ENCODE measurements around the gene IFNGR2. TPM values are rescaled to one million over a fixed set of nuclear protein-coding genes. Genes with fewer than 3 reads are reported as not detected.

Gene IFNGR2
- total and polyA plus RNA-seq, 2 of the 8 experiments (the other 6 are each of a cell fraction or from before 2014, with no cell fraction given), result 36.0 to 46.4 TPM

DNA sequence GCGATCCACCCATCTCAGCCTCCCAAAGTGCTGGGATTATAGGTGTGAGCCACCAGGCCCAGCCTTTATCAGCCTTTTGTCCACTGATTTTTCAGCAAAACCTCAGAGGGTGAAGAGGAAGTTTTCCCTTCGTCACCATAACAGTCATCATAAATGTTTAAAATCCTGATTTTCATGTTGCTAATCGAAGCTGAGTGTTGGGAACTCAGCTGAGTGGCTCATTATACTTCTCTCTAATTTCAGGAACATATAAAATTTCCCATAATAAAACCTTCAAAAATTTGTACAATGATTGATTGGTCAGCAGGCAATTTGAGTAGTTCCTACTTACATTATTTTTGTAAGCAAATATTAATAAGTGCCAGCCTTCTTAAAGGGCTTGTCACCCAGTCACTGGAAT is 31.8 kb upstream of the IFNGR2 start:
- Histone ChIP-seq H2BK12ac (ENCODE audit: low read depth, low read length) (no peak overlapping the region), H3K14ac (ENCODE audit: insufficient read length) (no peak overlapping the region), H2BK120ac (replicated peaks; ENCODE audit: low read depth, low read length) (no peak overlapping the region), H3K23ac (ENCODE audit: insufficient read length) (no peak overlapping the region), H4K91ac (replicated peaks; ENCODE audit: insufficient read length, low read length) (no peak overlapping the region), H3K4me2 (ENCODE audit: insufficient read depth in 1 of 2, low read depth in 2 of 2, low read length in 2 of 2) (no peak overlapping the region), H3K9ac (replicated peaks in 1 of 4; ENCODE audit: extremely low read depth in 1 of 4, low read depth in 3 of 4, low read length in 3 of 4) (no peak overlapping the region), H3K4me3 (ENCODE audit: extremely low read depth in 1 of 4, insufficient read depth in 2 of 4, low read depth in 3 of 4, low read length in 4 of 4) (no peak overlapping the region), H3K27ac (ENCODE audit: low read depth, low read length) (no peak overlapping the region), H2BK15ac (ENCODE audit: low read length) (no peak overlapping the region), H2BK20ac (ENCODE audit: low read length) (no peak overlapping the region), H3K4me1 (replicated peaks in 1 of 4; ENCODE audit: control insufficient read depth in 3 of 4, insufficient read depth in 4 of 4, low read length in 3 of 4) (peaks cover 0 to 12% (median 3%) of the 10 kb centered on the region in 4 experiments; a peak in 4 of 7 replicates), H3K4ac (replicated peaks; ENCODE audit: insufficient read length, low read depth, low read length) (no peak overlapping the region), H3K56ac (replicated peaks; ENCODE audit: insufficient read length, low read depth, low read length) (no peak overlapping the region), H3K79me1 (ENCODE audit: low read depth, low read length) (no peaks in the 10 kb centered on the region), H2AFZ (ENCODE audit: low read length) (no peak overlapping the region), H4K5ac (ENCODE audit: insufficient read length, low read depth, low read length) (no peak overlapping the region), H3K79me2 (ENCODE audit: control insufficient read depth in 1 of 2, insufficient read depth in 2 of 2, low read length in 2 of 2) (no peaks in the 10 kb centered on the region), H3K27me3 (replicated peaks in 1 of 4; ENCODE audit: control insufficient read depth in 3 of 4, extremely low read depth in 1 of 4, insufficient read depth in 3 of 4, low read length in 3 of 4) (no peaks in the 10 kb centered on the region), H3K36me3 (ENCODE audit: control insufficient read depth in 2 of 4, insufficient read depth in 4 of 4, low read length in 3 of 4) (no peaks in the 10 kb centered on the region), H4K8ac (ENCODE audit: extremely low read depth, insufficient read depth, low read length) (no peak overlapping the region), H4K20me1 (replicated peaks in 1 of 2; ENCODE audit: control insufficient read depth in 1 of 2, insufficient read depth in 2 of 2, low read length in 2 of 2) (no peaks in the 10 kb centered on the region), H2BK5ac (ENCODE audit: low read depth, low read length) (0 out of 2 replicates have a peak overlapping the region, but pooled peaks have one; percentile 1), H3K9me3 (ENCODE audit: insufficient read depth in 2 of 2, low read depth in 1 of 2, low read length in 1 of 2) (peaks cover 7 to 8% of the 10 kb centered on the region in 2 experiments), H2AK5ac (ENCODE audit: low read depth, low read length) (no peak overlapping the region), H3K18ac (ENCODE audit: extremely low read depth, low read length) (no peak overlapping the region), H3K23me2 (ENCODE audit: low read depth, low read length) (no peaks in the 10 kb centered on the region)
- CTCF ChIA-PET (ENCODE audit: partially characterized antibody), result interaction anchor here (1.3 to 1.7 kb wide), 3 partner anchors 10 to 22 kb away, joined by 4 to 7 read pairs (median 5); no protein-coding TSS in a partner anchor
- no peak for TF ChIP-seq EGR1 (IDR thresholded peaks at IDR 0.05; ENCODE audit: borderline replicate concordance, low read depth, low read length)
- TF ChIP-seq, protein P1, sequence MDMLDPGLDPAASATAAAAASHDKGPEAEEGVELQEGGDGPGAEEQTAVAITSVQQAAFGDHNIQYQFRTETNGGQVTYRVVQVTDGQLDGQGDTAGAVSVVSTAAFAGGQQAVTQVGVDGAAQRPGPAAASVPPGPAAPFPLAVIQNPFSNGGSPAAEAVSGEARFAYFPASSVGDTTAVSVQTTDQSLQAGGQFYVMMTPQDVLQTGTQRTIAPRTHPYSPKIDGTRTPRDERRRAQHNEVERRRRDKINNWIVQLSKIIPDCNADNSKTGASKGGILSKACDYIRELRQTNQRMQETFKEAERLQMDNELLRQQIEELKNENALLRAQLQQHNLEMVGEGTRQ (IDR thresholded peaks at IDR 0.05; ENCODE audit: low read length), result no peak
- no peak for TF ChIP-seq EP300 (IDR thresholded peaks at IDR 0.05; ENCODE audit: borderline replicate concordance in 1 of 2, low read depth in 2 of 2, low read length in 2 of 2)
- TF ChIP-seq SUZ12 (IDR thresholded peaks at IDR 0.05; ENCODE audit: low read length), result no peak
- TF ChIP-seq ASH2L (IDR thresholded peaks at IDR 0.05; ENCODE audit: low read length), result no peak
- TF ChIP-seq CBX5 (IDR thresholded peaks at IDR 0.05; ENCODE audit: low read depth, low read length), result no peak
- no peak for TF ChIP-seq SIN3A (conservative IDR thresholded peaks at IDR 0.05 in 1 of 2, IDR thresholded peaks at IDR 0.05 in 1 of 2; ENCODE audit: low read depth in 1 of 2, low read length in 2 of 2)
- TF ChIP-seq RBBP5 (IDR thresholded peaks at IDR 0.05; ENCODE audit: borderline replicate concordance, low read depth, low read length), result no peak
- 94% methylated on average over 3 of the region's 3 CpGs; no CpG with 5 or more reads in 1 of the 2 experiments for WGBS, 2 experiments (ENCODE audit: extremely low coverage in 1 of 2, insufficient coverage in 1 of 2, insufficient read length in 1 of 2, insufficient replicate concordance in 2 of 2, low coverage in 1 of 2, low lambda C conversion rate in 2 of 2, missing lambda C conversion rate in 1 of 2)
- DNase-seq (ENCODE audit: low read depth in 1 of 2, low spot score in 2 of 2) (no peak), FAIRE-seq (no peak)
- POLR2A ChIA-PET (ENCODE audit: partially characterized antibody), result interaction anchor here (0.8 to 1.6 kb wide), 3 partner anchors 9 to 93 kb away, joined by 3 read pairs; no protein-coding TSS in a partner anchor
